Fibroblast of villous mesenchyme (primary cell): ENCODE measurements around the gene DDX24. TPM values are rescaled to one million over a fixed set of nuclear protein-coding genes. Genes with fewer than 3 reads are reported as not detected.

Experiments
- DNase-seq: peaks from one replicate; pipeline ENCODE4 v3.0.0-alpha.2; 2010; ENCODE audit warnings: low read depth
- H3K4me3 ChIP-seq: 2 replicates; pipeline ENCODE4 v1.5.1; 2011; ENCODE audit warnings: low read depth, mild to moderate bottlenecking, low read length
- total RNA-seq: library from RNA; depleted of rRNA; stranded (reverse); fragments of >200 nt; gene quantifications from 2 replicates; pipeline ENCODE4 v1.2.3, GENCODE V29; 2012
- TF ChIP-seq, protein P1 (sequence below): IDR thresholded peaks from 2 replicates; pipeline ENCODE4 v1.5.1; 2012; ENCODE audit warnings: low read depth, mild to moderate bottlenecking, low read length; ENCODE audit not compliant: insufficient read depth

The DDX24 gene
- total RNA-seq, 1 donor: 128 TPM

DNA sequence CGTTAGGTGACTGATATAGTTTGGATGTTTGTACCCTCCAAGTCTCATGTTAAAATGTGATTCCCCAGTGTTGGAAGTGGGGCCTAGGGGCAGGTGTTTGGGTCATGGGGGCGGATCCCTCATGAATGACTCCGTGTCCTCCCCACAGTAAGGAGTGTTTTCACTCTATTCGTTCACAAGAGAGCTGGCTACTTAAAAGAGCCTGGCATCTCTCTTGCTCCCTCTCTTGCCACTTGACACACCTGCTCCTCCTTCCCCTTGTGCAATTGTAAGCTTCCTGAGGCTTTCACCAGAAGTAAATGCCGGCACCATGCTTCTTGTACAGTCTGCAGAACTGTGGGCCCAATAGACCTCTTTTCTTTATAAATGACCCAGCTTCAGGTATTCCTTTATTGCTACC, 45.8 kb upstream of the DDX24 start:
- no peak overlapping the region for H3K4me3 ChIP-seq
- TF ChIP-seq, protein P1, sequence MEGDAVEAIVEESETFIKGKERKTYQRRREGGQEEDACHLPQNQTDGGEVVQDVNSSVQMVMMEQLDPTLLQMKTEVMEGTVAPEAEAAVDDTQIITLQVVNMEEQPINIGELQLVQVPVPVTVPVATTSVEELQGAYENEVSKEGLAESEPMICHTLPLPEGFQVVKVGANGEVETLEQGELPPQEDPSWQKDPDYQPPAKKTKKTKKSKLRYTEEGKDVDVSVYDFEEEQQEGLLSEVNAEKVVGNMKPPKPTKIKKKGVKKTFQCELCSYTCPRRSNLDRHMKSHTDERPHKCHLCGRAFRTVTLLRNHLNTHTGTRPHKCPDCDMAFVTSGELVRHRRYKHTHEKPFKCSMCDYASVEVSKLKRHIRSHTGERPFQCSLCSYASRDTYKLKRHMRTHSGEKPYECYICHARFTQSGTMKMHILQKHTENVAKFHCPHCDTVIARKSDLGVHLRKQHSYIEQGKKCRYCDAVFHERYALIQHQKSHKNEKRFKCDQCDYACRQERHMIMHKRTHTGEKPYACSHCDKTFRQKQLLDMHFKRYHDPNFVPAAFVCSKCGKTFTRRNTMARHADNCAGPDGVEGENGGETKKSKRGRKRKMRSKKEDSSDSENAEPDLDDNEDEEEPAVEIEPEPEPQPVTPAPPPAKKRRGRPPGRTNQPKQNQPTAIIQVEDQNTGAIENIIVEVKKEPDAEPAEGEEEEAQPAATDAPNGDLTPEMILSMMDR: no peak
- DNase-seq: no peak

DNA sequence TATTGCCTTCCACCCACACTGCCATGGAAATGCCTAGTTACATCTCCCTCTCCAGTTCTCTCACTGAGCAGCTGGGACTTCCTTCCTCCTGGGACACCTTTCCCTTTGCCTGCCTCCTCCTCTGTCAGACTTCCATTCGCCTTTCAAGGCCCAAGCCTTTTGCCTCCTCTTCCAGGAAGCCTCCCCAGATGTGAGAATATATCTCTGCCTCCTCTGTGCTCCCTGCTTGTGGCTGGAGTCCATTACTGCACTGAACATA, 45.3 kb upstream of the DDX24 start:
- DNase-seq: no peak
- H3K4me3 ChIP-seq: no peak overlapping the region
- TF ChIP-seq, protein P1: no peak

DNA sequence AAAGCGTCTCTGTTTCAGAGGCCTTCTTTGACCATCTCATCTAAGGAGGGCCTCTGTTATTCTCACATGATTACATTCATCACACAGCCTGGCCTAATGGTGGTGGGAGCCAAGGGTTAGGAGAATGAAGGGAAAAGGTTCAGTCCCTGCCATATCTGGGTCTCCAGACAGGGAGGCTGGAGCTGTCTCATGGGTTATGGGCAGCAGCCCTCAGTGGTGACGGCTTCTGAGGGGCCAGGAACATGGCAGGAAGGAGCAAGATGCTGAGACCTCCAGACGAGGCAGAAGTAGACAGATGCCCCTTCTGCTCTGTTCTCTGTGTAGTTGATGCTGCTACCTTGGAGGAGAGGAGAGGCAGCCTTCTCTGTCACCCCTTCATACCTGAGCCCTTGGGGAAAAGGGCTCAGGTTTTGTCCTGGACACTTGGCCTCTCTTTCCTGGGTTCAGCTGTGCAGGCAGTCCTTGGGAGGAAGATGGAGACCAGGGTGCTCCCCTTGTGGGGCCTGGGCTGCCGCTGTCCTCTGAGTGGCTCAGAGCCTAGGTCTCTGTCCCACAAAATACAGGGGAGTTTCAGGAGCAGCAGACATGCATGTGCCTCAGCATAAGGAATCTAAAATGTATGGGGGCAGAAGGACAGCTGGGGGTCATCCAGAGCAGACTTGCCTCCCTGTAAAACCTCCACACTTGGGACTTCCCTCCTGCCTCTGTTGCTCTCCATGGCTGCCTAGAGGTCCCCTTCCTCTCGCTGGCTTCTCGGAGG, 44.8 kb upstream of the DDX24 start:
- TF ChIP-seq, protein P1: no peak
- H3K4me3 ChIP-seq: no peak overlapping the region
- DNase-seq: no peak

DNA sequence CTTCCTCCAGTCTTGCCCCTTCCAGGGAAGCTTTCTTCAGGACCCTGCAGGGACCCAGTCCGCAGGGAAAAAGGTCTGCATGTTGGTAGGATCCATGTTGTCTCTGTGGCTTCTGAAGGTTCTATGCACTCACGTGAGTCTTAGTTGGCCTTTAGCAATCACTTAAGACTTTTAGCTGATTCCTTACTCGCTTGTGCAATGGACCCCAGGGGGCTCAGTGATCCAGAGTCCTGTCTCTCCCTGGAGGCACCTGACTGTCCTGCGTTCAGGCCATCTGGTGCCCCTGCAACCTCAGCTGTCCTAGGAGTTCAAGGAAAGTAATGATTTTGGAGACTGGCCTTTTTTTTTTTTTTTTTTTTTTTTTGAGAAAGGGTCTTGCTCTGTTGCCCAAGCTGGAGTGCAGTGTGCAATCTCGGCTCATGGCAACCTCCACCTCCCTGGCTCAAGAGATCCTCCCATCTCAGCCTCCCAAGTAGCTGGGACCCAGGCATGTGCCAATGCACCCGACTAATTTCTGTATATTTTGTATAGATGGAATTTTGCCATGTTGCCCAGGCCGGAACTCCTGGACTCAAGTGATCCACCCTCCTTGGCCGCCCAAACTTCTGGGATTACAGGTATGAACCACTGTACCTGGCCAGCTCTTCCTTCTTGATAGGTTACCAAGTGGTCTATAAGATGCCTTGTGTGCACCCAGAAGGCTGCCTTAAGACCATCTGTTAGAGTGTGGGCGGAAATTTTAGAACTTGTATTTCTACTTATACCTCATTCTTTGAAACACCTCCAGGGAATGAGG, 43.8 kb upstream of the DDX24 start:
- TF ChIP-seq, protein P1: no peak
- H3K4me3 ChIP-seq: no peak overlapping the region
- DNase-seq: no peak

DNA sequence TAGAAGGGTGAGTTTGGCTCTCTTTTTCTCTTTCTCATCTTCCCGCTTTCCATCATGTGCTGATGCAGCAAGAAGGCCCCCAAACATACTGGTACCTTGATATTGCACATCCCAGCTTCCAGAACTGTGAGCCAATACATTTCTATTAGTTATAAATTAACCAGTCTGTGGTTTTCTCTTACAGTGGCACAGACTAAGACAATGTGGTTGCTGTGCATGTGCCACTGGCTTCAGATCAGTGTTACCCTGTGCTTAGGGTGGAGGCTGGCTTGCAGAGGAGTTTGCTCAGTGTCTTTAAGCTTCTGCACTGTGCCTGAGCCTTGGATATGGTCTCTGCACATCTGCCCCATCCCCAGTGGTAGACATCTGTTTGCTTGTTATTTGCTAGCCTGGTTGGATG, 42.9 kb upstream of the DDX24 start:
- DNase-seq: no peak
- H3K4me3 ChIP-seq: no peak overlapping the region
- TF ChIP-seq, protein P1: no peak

DNA sequence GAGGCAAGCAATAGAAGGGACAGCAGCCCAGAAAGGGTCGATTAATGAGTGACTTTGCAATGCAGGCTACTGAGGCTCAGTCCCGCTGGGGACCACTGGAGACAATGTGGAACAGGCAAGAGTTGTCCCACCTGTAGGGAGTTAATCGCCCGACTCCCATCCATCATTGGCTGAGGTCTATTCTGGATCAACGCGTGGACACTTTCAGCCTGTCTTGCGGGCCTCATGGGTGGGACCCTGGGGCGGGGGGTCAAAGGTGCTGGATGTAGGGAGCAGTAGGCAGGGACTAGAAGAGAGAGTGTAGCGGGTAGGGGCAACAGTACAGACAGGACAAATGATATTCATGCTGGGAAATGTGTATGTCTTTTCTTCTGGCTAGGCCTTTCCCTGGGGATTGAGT, 42.3 kb upstream of the DDX24 start:
- no peak for DNase-seq
- TF ChIP-seq, protein P1: no peak
- H3K4me3 ChIP-seq: no peak overlapping the region
